ENCODE measurements around the gene OCA2. TPM values are rescaled to one million over a fixed set of nuclear protein-coding genes. Genes with fewer than 3 reads are reported as not detected.

OCA2 gene
- total RNA-seq, 3 donors from 2014 or later (not counting 1 experiment from before 2014, with no cell fraction given), result 0.35 to 1.5 (median 0.56) TPM

DNA sequence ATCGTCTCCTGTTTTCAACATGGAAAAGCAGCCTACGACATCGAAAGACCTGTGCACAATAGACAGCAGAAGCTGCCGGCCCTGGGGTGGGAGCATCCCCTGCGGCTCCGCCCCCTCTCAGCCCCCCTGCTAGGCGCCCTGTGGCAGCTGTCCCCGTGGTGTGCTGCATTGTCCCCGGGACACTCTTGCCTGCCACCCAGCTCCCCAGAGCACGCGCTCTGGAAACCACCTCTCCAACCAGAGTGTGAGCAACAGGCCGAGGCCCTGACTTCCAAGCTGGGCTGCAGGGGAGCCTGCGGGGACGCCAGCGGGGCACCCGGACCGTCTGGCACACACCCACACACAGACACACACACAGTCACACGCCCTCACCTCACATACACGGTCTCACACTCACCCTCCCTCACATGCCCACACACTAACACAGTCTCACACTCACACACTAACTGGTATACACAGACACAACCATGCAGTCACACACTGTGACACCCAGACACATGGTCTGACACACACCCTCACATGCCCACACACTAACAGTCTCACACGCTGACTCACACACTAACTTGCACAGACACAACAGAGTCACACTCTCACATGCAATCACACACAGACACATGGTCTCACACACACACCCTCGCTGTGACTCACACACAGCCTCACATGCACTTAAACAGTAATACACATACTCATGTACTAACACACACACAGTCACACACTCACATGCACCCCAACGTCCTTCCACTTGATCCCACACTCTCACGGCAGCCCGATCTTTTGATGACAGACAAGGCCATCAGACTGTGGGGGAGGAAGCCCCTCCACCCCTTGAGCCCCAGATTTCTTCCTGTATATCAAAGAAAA lies 94.7 kb downstream of the OCA2 start:
- Mint-ChIP-seq H3K36me3 (no peaks in the 10 kb centered on the region), H3K4me3 (no peak overlapping the region), H3K27me3 (ENCODE audit: low read depth in 2 of 2) (no peaks in the 10 kb centered on the region), H3K27ac (no peak overlapping the region), H3K9me3 (peaks cover 0 to 3% of the 10 kb centered on the region in 2 donors), H3K4me1 (no peaks in the 10 kb centered on the region)
- no peaks in the 10 kb centered on the region for H3K36me3 ChIP-seq (ENCODE audit: control insufficient read depth, insufficient read depth, low read length)
- H3K4me1 ChIP-seq (ENCODE audit: control insufficient read depth, insufficient read depth, low read length), result no peaks in the 10 kb centered on the region
- DNase-seq (no peak), ATAC-seq (peak in 1 of 3 donors; percentile 34)
- no peaks in the 10 kb centered on the region for H3K9me3 ChIP-seq (ENCODE audit: control insufficient read depth, insufficient read depth, low read length)
- no peak overlapping the region for H3K4me3 ChIP-seq (ENCODE audit: low read length)
- TF ChIP-seq CTCF (IDR thresholded peaks at IDR 0.05), result no peak
- H3K27ac ChIP-seq (ENCODE audit: low read length), result no peak overlapping the region
- WGBS (ENCODE audit: insufficient coverage), result 85% methylated on average over 24 of the region's 24 CpGs
- intact Hi-C loops (cut with micrococcal nuclease), result no loop called here
- H3K27me3 ChIP-seq (ENCODE audit: control insufficient read depth, insufficient read depth, low read length), result no peaks in the 10 kb centered on the region

- Histone ChIP-seq H3K4me3 (ENCODE audit: low read length) (no peak overlapping the region), H3K9me3 (ENCODE audit: control insufficient read depth, insufficient read depth, low read length) (no peaks in the 10 kb centered on the region), H3K27ac (ENCODE audit: low read length) (no peak overlapping the region), H3K4me1 (ENCODE audit: control insufficient read depth, insufficient read depth, low read length) (no peaks in the 10 kb centered on the region), H3K27me3 (ENCODE audit: control insufficient read depth, insufficient read depth, low read length) (no peaks in the 10 kb centered on the region), H3K36me3 (ENCODE audit: control insufficient read depth, insufficient read depth, low read length) (no peaks in the 10 kb centered on the region)
- no peaks in the 10 kb centered on the region for H3K4me1 Mint-ChIP-seq
- WGBS (ENCODE audit: insufficient coverage), result 95% methylated on average over 63 of the region's 63 CpGs
- ATAC-seq (peak in 1 of 3 donors; percentile 33), DNase-seq (no peak)
- H3K9me3 Mint-ChIP-seq, result peaks cover 0 to 3% of the 10 kb centered on the region in 2 donors
- TF ChIP-seq CTCF (IDR thresholded peaks at IDR 0.05), result no peak
- no peaks in the 10 kb centered on the region for H3K36me3 Mint-ChIP-seq
- no peaks in the 10 kb centered on the region for H3K27me3 Mint-ChIP-seq (ENCODE audit: low read depth in 2 of 2)
- intact Hi-C loops (cut with micrococcal nuclease), result no loop called here
- no peak overlapping the region for H3K27ac Mint-ChIP-seq
- H3K4me3 Mint-ChIP-seq, result no peak overlapping the region
Observed at GRCh38 chr15:28003302-28004037, 95.6 kb downstream of the OCA2 start.

- no peaks in the 10 kb centered on the region for H3K36me3 ChIP-seq (ENCODE audit: control insufficient read depth, insufficient read depth, low read length)
- H3K27ac ChIP-seq (ENCODE audit: low read length), result no peak overlapping the region
- no peaks in the 10 kb centered on the region for H3K4me1 ChIP-seq (ENCODE audit: control insufficient read depth, insufficient read depth, low read length)
- Mint-ChIP-seq H3K4me1 (no peaks in the 10 kb centered on the region), H3K27ac (no peak overlapping the region), H3K27me3 (ENCODE audit: low read depth in 2 of 2) (no peaks in the 10 kb centered on the region), H3K9me3 (peaks cover 0 to 3% of the 10 kb centered on the region in 2 donors), H3K4me3 (no peak overlapping the region), H3K36me3 (no peaks in the 10 kb centered on the region)
- H3K9me3 ChIP-seq (ENCODE audit: control insufficient read depth, insufficient read depth, low read length), result no peaks in the 10 kb centered on the region
- no peaks in the 10 kb centered on the region for H3K27me3 ChIP-seq (ENCODE audit: control insufficient read depth, insufficient read depth, low read length)
- intact Hi-C loops (cut with micrococcal nuclease), result no loop called here
- 89% methylated on average over 10 of the region's 10 CpGs for WGBS (ENCODE audit: insufficient coverage)
- DNase-seq, result no peak
- ATAC-seq, result no peak
- no peak for TF ChIP-seq CTCF (IDR thresholded peaks at IDR 0.05)
- H3K4me3 ChIP-seq (ENCODE audit: low read length), result no peak overlapping the region
Observed at GRCh38 chr15:28002867-28003266, 96.2 kb downstream of the OCA2 start.
